ENCODE results near the gene TUT4. TPM values are rescaled to one million over a fixed set of nuclear protein-coding genes. Genes with fewer than 3 reads are reported as not detected.

Gene TUT4
- total and polyA plus RNA-seq, 8 donors, result 37.5 to 138 (median 116) TPM

- H3K4me3 ChIP-seq, result no peak overlapping the region
- DNase-seq (no peak), ATAC-seq (no peak)
- TF ChIP-seq CTCF (IDR thresholded peaks at IDR 0.05), result no peak
- no peaks in the 10 kb centered on the region for H3K4me1 ChIP-seq
- H3K27ac ChIP-seq, result no peak overlapping the region
- peaks cover 0 to 32% of the 10 kb centered on the region in 2 donors for H3K36me3 ChIP-seq
- no peaks in the 10 kb centered on the region for H3K9me3 ChIP-seq
- intact Hi-C loops (cut with DNase I), result no loop called here
- H3K27me3 ChIP-seq, result no peaks in the 10 kb centered on the region
These were observed 41.5 kb downstream of the TUT4 start for GRCh38 chr1:52511439-52511838.

DNA sequence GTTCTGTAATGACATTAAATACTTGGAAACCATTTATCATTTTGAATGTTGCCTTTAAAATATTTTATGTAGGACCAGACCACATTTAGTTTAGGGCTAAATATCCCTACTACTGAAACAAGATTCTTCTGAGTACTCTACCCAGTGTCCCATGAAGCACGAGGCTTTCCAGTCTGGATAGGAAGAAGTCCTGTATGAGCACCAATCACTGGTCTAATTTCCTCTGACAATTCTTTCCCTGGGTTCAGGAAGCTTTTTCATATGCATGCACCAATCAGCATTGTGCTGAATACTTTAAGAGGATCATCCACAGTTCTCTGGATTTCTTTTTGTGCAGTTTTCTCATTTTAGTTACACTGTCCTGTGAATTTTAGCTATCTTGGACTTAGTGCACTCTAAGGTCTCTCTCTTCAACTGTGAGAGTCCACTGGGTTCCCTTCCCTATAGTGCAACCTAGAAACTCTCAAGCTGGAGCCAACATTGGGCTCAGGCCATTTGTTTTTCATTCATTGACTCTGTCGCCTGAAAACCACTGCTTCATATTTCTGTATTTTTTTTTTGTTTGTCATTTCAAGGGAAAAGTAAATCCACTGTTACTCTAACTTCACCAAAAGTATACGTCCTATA lies 45.9 kb downstream of the TUT4 start:
- TF ChIP-seq CTCF (IDR thresholded peaks at IDR 0.05), result no peak
- ATAC-seq (no peak), DNase-seq (no peak)
- Histone ChIP-seq H3K9me3 (no peaks in the 10 kb centered on the region), H3K4me3 (no peak overlapping the region), H3K36me3 (peaks cover 0 to 11% of the 10 kb centered on the region in 2 donors), H3K4me1 (no peaks in the 10 kb centered on the region), H3K27ac (no peak overlapping the region), H3K27me3 (no peaks in the 10 kb centered on the region)
- intact Hi-C loops (cut with DNase I), result no loop called here

- Histone ChIP-seq H3K36me3 (peaks cover 0 to 8% of the 10 kb centered on the region in 2 donors), H3K9me3 (no peaks in the 10 kb centered on the region), H3K4me1 (no peaks in the 10 kb centered on the region), H3K27me3 (no peaks in the 10 kb centered on the region), H3K27ac (no peak overlapping the region), H3K4me3 (no peak overlapping the region)
- TF ChIP-seq CTCF (IDR thresholded peaks at IDR 0.05), result no peak
- ATAC-seq, result no peak
- intact Hi-C loops (cut with DNase I), result no loop called here
- no peak for DNase-seq
These were observed 46.5 kb downstream of the TUT4 start for GRCh38 chr1:52506349-52506748.

GRCh38 chr1:52504720-52505119 lies 48.2 kb downstream of the TUT4 start:
- no peaks in the 10 kb centered on the region for H3K9me3 ChIP-seq
- no peak for ATAC-seq
- intact Hi-C loops (cut with DNase I), result no loop called here
- H3K36me3 ChIP-seq, result peaks cover 0 to 8% of the 10 kb centered on the region in 2 donors
- no peaks in the 10 kb centered on the region for H3K27me3 ChIP-seq
- no peaks in the 10 kb centered on the region for H3K4me1 ChIP-seq
- no peak for DNase-seq
- H3K27ac ChIP-seq, result no peak overlapping the region
- no peak for TF ChIP-seq CTCF (IDR thresholded peaks at IDR 0.05)
- no peak overlapping the region for H3K4me3 ChIP-seq

DNA sequence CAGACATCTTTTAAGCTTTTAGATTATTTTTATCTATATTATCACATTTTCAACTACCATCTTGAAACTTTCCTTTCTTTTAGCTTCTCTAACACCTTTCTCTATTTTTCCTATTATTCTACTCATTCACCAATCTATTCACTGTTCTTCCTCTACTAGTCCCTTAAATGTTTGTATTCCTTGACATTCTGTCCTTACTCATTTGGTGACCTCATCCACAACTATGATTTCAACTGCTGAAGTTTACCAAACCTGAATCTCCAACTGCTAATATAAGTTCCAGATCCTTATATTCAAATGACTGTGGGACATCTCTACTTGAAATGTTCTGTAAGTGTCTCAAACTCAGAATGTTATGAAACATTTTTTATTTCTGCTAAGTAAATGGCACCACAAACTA lies 49.2 kb downstream of the TUT4 start:
- no peak for ATAC-seq
- Histone ChIP-seq H3K27ac (no peak overlapping the region), H3K4me1 (no peaks in the 10 kb centered on the region), H3K27me3 (no peaks in the 10 kb centered on the region), H3K4me3 (no peak overlapping the region), H3K36me3 (peaks cover 0 to 11% of the 10 kb centered on the region in 2 donors), H3K9me3 (no peaks in the 10 kb centered on the region)
- no peak for TF ChIP-seq CTCF (IDR thresholded peaks at IDR 0.05)
- intact Hi-C loops (cut with DNase I), result no loop called here
- no peak for DNase-seq

Data from left lung (tissue), 10 donors.